IMR-90 (cell line): ENCODE measurements around the gene CNNM1.

Source experiments
- CHD1 ChIP-seq: IDR thresholded peaks from 2 replicates; pipeline ENCODE4 v1.6.1; 2012; ENCODE audit warnings: low read depth, low read length, improper control_type of control experiment
- POLR2A ChIP-seq: IDR thresholded peaks from 2 replicates; pipeline ENCODE4 v1.6.1; 2012; ENCODE audit warnings: mild to moderate bottlenecking, low read depth, low read length
- RCOR1 ChIP-seq: IDR thresholded peaks from 2 replicates; pipeline ENCODE4 v1.6.1; 2012; ENCODE audit warnings: mild to moderate bottlenecking, low read length, improper control_type of control experiment; ENCODE audit not compliant: insufficient replicate concordance
- RFX5 ChIP-seq: IDR thresholded peaks from 2 replicates; pipeline ENCODE4 v1.8.0; 2012; ENCODE audit warnings: low read depth, mild to moderate bottlenecking, low read length, moderate library complexity
- TF ChIP-seq, protein P1 (sequence below): conservative IDR thresholded peaks from 2 replicates; pipeline ENCODE4 v1.5.1; 2012; ENCODE audit warnings: mild to moderate bottlenecking, low read depth, low read length, improper control_type of control experiment
- TF ChIP-seq, protein P2 (sequence below): fragments of 150-350 bp; IDR thresholded peaks from 2 replicates; pipeline ENCODE4 v1.6.1; 2016; ENCODE audit warnings: low read depth, mild to moderate bottlenecking, low read length, moderate library complexity, borderline replicate concordance

DNA sequence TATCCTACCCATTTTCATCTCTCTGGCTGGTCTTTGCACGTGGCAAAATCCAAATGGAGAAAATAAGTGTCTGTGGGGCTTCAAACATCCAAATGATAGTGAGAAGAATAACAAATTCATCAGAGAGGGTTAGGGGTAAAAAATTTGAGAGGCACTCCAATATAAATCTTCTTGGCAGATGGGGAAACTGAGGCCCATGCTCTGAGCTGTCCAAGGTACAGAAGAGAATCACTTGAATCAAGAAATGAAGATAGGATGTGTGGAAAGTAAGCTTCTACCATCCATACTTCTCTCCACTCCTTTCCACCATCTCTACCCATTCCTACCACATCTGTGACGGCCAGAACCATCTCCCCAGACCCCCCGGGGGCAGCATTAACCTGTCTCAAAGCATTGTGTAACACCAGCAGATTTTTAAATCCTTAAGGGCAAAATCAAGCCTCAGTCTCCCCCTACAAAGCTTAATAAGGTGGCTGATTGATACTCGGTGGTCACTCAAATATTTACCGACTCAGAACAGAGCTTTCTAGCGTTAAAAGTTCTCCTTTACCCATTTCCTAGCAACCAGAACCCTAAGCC, 100.5 kb downstream of the CNNM1 start:
- TF ChIP-seq, protein P1, sequence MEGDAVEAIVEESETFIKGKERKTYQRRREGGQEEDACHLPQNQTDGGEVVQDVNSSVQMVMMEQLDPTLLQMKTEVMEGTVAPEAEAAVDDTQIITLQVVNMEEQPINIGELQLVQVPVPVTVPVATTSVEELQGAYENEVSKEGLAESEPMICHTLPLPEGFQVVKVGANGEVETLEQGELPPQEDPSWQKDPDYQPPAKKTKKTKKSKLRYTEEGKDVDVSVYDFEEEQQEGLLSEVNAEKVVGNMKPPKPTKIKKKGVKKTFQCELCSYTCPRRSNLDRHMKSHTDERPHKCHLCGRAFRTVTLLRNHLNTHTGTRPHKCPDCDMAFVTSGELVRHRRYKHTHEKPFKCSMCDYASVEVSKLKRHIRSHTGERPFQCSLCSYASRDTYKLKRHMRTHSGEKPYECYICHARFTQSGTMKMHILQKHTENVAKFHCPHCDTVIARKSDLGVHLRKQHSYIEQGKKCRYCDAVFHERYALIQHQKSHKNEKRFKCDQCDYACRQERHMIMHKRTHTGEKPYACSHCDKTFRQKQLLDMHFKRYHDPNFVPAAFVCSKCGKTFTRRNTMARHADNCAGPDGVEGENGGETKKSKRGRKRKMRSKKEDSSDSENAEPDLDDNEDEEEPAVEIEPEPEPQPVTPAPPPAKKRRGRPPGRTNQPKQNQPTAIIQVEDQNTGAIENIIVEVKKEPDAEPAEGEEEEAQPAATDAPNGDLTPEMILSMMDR, result no peak
- TF ChIP-seq RFX5 (no peak), POLR2A (no peak), CHD1 (no peak), RCOR1 (no peak)
- TF ChIP-seq, protein P2, sequence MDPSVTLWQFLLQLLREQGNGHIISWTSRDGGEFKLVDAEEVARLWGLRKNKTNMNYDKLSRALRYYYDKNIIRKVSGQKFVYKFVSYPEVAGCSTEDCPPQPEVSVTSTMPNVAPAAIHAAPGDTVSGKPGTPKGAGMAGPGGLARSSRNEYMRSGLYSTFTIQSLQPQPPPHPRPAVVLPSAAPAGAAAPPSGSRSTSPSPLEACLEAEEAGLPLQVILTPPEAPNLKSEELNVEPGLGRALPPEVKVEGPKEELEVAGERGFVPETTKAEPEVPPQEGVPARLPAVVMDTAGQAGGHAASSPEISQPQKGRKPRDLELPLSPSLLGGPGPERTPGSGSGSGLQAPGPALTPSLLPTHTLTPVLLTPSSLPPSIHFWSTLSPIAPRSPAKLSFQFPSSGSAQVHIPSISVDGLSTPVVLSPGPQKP, result no peak
